Bronchial epithelial cell (primary cell): ENCODE data around the gene P2RX1. TPM values are rescaled to one million over a fixed set of nuclear protein-coding genes. Genes with fewer than 3 reads are reported as not detected.

Source experiments
- DNase-seq: peaks from one replicate; pipeline ENCODE4 v3.0.0-alpha.2; 2010; ENCODE audit warnings: low read depth
- FAIRE-seq: peaks from 2 replicates; lab custom pipeline; 2011; peaks lifted over from hg19 to GRCh38; lab: Jason Lieb, UNC
- H3K27me3 ChIP-seq: 2 replicates; pipeline ENCODE4 v1.5.1; 2011; ENCODE audit warnings: low read length; ENCODE audit not compliant: control insufficient read depth, insufficient read depth
- H3K36me3 ChIP-seq: 2 replicates; pipeline ENCODE4 v1.5.1; 2011; ENCODE audit warnings: low read length; ENCODE audit not compliant: control insufficient read depth, insufficient read depth
- H3K4me3 ChIP-seq: 2 replicates; pipeline ENCODE4 v1.5.1; 2011; ENCODE audit warnings: mild to moderate bottlenecking, low read depth, low read length, control low read depth
- total RNA-seq: library from RNA; depleted of rRNA; stranded (reverse); fragments of >200 nt; gene quantifications from 2 replicates; pipeline ENCODE4 v1.2.1, GENCODE V29; 2014
- TF ChIP-seq, protein P1 (sequence below): IDR thresholded peaks from 2 replicates; pipeline ENCODE4 v1.5.1; 2011; ENCODE audit warnings: mild to moderate bottlenecking, moderate library complexity, low read length, control low read depth, inconsistent platforms; ENCODE audit not compliant: insufficient read depth, severe bottlenecking

The P2RX1 gene
- total RNA-seq, 1 donor from 2014 or later, result not detected

DNA sequence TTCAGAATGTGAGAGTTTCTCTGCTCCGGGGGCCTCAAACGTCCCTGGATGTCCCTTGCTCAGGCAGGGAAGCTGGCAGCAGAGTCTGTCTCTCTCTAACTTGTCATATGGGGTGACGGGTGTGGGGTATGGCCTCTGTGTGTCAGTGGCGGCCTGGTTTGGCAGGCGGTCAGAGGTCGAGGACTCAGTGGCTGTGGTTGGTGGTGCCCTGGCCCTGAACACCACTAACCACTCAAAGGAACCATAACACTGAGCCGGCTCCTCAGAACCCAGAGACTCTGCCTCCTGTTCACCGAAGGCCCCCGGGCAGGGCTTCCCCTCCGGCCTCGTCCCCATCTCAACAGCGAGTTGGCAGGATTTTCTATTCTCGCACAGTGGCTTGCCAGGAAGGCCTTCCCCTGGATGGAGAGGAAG, 677 bp downstream of the P2RX1 start:
- Histone ChIP-seq H3K27me3 (peaks cover 2% of the 10 kb centered on the region), H3K4me3 (no peak overlapping the region), H3K36me3 (no peaks in the 10 kb centered on the region)
- FAIRE-seq (no peak), DNase-seq (no peak)
- TF ChIP-seq, protein P1, sequence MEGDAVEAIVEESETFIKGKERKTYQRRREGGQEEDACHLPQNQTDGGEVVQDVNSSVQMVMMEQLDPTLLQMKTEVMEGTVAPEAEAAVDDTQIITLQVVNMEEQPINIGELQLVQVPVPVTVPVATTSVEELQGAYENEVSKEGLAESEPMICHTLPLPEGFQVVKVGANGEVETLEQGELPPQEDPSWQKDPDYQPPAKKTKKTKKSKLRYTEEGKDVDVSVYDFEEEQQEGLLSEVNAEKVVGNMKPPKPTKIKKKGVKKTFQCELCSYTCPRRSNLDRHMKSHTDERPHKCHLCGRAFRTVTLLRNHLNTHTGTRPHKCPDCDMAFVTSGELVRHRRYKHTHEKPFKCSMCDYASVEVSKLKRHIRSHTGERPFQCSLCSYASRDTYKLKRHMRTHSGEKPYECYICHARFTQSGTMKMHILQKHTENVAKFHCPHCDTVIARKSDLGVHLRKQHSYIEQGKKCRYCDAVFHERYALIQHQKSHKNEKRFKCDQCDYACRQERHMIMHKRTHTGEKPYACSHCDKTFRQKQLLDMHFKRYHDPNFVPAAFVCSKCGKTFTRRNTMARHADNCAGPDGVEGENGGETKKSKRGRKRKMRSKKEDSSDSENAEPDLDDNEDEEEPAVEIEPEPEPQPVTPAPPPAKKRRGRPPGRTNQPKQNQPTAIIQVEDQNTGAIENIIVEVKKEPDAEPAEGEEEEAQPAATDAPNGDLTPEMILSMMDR, result no peak

DNA sequence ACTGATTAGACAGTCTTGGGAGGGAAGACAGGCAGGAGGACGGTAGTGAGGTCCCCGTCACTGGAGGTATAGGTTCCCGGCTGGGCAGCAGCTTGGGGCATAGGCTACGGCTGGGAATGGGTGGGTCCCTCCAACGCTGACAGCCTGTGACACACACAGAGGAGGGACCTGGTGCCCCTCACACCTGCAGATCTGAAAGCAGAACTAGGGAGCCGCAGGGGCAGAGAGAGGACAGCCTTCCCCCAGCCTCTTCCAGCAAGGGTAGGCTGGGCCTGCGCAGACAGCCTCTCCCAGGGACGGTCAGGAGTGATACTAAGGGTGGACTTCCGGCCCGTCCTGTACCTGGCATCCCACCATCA, 2.0 kb downstream of the P2RX1 start:
- Histone ChIP-seq H3K36me3 (no peaks in the 10 kb centered on the region), H3K4me3 (no peak overlapping the region), H3K27me3 (peaks cover 2% of the 10 kb centered on the region)
- no peak for FAIRE-seq
- TF ChIP-seq, protein P1, result no peak
- DNase-seq, result no peak

DNA sequence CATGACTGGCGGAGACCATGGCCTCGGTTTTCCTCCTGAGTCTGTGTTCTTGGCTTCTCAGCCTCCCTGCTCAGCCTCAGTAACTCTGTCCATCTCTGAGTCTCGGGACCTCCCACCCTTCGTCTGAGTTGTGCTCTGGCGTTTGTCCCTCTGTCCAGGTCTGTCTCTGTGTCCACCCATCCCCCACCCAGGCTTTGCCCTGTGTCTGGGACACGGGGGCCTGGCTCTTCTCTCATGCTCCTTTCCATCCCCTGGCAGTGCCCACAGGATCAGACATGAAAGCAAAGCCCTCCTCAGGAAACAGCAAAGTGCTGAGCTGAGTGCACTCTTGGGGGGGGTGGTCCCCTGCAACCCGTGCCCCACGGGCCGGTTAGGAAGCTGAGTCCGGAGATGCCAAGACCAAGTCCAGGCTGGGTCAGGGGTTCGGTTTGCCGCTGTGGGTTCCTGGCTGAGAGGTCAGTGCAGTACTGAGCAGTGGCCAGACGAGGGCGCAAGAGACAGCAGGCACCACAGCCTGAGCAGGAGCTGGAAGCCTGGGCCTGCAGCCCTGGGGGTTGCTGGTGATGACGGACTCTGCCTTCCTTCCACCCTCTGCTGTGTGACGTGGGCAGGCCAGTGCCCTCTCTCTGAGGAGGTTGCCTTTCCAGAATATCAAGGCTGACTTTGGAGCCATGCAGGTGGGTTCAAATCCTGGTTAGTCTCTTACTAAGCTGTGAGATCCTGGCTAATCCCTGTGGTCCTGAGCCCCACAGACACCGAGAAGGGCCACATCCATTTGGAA, 2.5 kb downstream of the P2RX1 start:
- peak; percentile 7 for FAIRE-seq
- Histone ChIP-seq H3K27me3 (peaks cover 2% of the 10 kb centered on the region), H3K4me3 (no peak overlapping the region), H3K36me3 (no peaks in the 10 kb centered on the region)
- TF ChIP-seq, protein P1, result peak; percentile 100
- DNase-seq, result peak; percentile 53

DNA sequence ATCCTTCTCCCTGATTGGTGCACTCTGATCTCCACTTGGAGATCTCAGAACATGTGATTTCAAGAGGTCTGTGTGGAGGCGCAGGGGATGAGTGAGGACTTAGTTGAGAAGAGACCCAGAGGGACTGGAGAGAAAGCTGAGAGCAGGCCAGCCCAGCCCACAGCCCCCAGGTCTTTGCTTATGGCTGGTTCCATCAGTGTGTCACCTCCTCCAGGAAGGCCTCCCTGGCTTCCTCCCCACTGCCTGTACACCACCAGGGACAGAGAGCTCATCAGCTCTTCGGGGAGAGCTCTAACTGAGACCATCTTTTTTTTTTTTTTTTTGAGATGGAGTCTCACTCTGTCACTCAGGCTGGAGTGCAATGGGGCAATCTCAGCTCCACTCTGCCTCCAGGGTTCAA, 3.4 kb downstream of the P2RX1 start:
- no peak overlapping the region for H3K4me3 ChIP-seq
- TF ChIP-seq, protein P1, result no peak

DNA sequence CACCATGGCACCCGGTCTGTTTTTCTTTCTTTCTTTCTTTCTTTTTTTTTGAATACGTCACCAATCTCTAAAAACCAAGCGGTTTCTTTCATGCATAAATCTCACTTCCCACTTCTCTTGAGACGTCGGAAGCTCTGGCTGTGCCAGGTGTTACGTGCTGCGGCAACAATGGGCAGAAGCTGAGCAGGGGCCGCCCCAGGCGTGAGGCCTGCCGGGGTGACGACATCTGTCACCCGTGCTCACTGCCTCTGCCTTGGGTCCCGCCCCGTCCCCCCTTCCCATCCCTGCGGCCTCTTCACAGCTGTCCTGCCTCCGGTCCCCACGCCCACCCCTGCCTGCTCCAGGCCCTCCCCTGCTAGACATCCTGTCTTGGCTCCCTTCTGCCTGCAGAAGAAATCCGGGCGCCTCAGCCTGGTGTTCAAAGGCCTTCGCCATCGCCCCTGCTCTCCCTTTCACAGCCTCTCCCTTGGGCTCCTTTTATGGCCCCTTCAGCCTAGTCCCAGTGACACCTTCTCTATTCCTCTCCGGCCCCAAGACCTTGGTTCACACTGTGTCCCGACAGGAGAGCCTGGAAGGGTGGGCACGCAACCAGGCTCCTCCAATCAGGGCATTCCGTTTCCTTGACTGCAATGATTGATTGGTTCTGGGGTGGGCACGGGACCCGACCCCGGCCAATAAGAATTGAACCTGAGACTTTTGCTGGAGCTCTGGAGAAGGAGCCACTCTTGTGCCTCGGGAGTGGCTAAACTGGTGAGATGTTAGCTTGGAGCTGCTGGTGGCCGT, 4.8 kb downstream of the P2RX1 start:
- DNase-seq, result no peak
- FAIRE-seq, result no peak

More for the DNA sequence above, 3.4 kb downstream of the P2RX1 start:
- peaks cover 2% of the 10 kb centered on the region for H3K27me3 ChIP-seq
- no peaks in the 10 kb centered on the region for H3K36me3 ChIP-seq
- no peak for DNase-seq
- FAIRE-seq, result no peak

More for the DNA sequence above, 4.8 kb downstream of the P2RX1 start:
- Histone ChIP-seq H3K4me3 (no peak overlapping the region), H3K27me3 (no peaks in the 10 kb centered on the region), H3K36me3 (no peaks in the 10 kb centered on the region)
- TF ChIP-seq, protein P1, result no peak
